GM19395 (cell line): ENCODE measurements around the gene ILDR1.
"Not testable (repeated sequence)": the region's sequence is repeated elsewhere in the genome, so short reads cannot be mapped to it uniquely, and the experiment has no call there.

ENCODE experiments used
- ATAC-seq: cut with Tn5 transposase; IDR thresholded peaks from one replicate; pipeline ENCODE4 v1.9.1; 2021; ENCODE audit warnings: mild to moderate bottlenecking, moderate library complexity; ENCODE audit not compliant: unreplicated experiment

ILDR1 gene

DNA sequence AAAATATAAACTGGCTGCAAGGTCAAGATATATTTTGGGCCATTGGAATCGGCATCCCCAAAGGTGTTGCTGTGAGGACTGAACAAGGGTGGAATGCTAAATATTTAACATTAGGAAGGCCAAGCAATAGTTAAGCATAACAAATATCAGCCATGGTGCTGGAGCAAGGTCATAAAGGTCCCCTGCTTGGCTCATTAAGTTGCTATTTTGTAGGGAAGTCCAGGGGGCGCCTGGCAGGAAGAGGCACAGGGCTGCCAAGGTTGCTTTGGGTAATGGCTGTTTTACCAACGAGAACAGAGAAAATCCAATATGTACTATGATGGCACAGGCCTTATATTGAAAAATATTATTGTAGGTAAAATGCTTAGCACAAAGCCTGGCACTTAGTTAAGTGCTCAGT, 65.7 kb downstream of the ILDR1 start:
- no peak for ATAC-seq

DNA sequence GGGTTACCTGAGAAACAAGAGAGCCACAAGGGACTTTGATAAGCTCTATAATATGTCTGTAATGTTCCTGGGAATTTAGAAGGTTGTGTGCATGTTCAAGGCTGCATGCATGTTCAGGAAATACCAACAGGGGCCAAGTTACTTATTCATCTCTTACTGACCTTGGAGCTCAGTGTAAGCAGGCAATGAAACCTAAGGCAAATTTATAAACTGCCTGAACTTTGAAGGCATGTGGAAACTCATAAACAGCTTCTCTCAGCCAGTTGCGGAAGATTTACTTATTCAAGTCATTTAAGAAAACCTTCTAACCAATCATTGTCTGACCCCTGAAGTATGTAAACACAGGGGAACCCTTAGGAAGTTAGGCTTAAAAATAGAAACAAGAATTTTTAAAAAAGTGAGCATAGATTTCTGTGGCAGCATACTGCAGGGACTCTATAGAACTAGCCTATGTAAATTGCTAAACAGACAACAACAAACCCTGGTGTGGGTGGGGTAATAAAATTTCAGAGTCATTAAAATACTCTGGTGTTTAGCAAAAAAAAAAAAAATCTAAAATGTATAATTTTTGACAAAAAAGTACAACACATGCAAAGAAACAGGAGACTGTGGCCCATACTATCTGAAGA, 70.6 kb downstream of the ILDR1 start:
- ATAC-seq: no peak

DNA sequence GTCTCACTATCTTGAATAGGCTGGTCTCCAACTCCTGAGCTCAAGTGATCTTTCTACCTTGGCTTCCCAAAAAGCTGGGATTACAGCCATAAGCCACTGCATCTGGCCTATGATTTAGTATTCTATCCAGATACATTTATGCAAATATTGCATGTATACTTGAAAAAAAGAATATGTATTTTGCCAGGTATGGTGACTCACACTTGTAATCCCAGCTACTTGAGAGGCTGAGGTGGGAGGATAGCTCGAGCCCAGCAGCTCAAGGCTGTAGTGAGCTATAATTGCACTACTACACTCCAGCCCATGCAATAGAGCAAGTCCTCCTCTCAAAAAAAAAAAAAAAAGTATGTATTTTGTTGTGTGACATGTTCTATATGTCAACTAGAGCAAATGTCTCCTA, 73.4 kb downstream of the ILDR1 start:
- no peak for ATAC-seq

DNA sequence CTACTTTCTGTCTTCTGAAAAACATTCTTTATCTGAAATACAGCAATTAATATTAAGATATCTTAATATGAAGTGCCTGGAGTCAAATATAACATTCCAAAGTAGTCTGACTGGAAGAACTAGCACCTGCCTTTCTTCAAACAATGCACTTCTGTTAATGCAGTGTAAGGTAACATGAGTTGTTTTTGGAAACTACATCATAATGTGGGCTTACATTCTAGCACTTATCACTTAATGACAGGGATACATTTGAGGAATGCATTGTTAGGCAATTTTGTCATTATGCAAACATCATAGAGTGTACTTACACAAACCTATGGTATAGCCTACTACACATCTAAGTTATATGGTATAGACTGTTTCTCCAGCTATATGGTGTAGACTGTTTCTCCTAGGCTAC, 78.6 kb downstream of the ILDR1 start:
- no peak for ATAC-seq

- ATAC-seq: no peak
These were observed 79.8 kb downstream of the ILDR1 start for GRCh38 chr3:121942116-121942786.

DNA sequence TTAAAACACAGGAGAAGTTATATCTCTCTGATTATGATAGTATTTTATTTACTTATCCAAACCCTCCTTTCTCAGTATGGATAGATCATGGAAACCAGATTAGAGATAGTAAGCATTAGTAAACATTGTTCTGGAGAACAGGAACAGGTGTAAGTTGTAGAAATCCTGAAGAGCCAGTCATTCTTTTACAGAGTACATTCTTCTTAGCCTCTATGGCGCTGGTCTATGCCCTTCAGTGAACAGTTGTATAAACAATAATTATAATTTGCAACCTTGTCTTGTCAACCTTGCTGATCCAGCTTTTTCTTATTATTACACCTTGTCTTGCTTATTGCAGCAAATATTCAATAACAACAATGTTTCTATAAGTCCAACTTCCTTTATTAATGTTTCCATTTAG, 80.5 kb downstream of the ILDR1 start:
- no peak for ATAC-seq

DNA sequence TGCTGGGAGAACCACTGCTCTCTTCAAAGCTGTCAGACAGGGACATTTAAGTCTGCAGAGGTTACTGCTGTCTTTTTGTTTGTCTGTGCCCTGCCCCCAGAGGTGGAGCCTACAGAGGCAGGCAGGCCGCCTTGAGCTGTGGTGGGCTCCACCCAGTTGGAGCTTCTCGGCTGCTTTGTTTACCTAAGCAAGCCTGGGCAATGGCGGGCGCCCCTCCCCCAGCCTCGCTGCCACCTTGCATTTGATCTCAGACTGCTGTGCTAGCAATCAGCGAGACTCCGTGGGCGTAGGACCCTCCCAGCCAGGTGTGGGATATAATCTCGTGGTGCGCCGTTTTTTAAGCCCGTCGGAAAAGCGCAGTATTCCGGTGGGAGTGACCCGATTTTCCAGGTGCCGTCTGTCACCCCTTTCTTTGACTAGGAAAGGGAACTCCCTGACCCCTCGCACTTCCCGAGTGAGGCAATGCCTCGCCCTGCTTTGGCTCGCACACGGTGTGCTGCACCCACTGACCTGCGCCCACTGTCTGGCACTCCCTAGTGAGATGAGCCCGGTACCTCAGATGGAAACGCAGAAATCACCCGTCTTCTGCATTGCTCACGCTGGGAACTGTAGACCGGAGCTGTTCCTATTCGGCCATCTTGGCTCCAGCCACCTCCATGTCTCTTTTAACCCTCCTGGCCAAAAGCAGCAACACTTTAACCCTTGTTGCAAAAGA, 83.7 kb downstream of the ILDR1 start:
- ATAC-seq: not testable (repeated sequence)
